C4-2B (cell line): ENCODE results near the gene RGP1.

ENCODE experiments used
- ZFX ChIP-seq: fragments of 450-650 bp; IDR thresholded peaks from 2 replicates; pipeline ENCODE4 v1.6.1; 2017
- TF ChIP-seq, protein P1 (sequence below): fragments of 450-650 bp; conservative IDR thresholded peaks from 2 replicates; pipeline ENCODE4 v1.5.1; 2017; ENCODE audit warnings: mild to moderate bottlenecking

DNA sequence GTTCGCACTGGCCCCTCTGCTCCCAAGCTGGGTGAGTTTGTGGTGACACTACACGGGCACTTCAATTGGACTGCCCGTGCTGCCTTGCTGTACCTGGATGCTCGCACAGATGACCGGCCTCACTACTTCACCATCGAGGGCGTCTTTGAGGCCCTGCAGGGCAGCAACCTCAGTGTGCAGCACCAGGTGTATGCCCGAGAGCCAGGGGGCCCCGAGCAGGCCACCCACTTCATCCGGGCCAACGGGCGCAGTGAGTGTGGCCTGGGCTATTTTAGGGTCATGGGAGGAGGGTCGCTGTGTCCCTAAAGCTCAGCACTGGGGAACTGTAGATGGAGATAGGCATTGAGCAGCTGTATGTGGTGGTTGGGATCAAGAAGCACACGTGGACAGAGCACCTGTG, 43.7 kb downstream of the RGP1 start:
- TF ChIP-seq, protein P1, sequence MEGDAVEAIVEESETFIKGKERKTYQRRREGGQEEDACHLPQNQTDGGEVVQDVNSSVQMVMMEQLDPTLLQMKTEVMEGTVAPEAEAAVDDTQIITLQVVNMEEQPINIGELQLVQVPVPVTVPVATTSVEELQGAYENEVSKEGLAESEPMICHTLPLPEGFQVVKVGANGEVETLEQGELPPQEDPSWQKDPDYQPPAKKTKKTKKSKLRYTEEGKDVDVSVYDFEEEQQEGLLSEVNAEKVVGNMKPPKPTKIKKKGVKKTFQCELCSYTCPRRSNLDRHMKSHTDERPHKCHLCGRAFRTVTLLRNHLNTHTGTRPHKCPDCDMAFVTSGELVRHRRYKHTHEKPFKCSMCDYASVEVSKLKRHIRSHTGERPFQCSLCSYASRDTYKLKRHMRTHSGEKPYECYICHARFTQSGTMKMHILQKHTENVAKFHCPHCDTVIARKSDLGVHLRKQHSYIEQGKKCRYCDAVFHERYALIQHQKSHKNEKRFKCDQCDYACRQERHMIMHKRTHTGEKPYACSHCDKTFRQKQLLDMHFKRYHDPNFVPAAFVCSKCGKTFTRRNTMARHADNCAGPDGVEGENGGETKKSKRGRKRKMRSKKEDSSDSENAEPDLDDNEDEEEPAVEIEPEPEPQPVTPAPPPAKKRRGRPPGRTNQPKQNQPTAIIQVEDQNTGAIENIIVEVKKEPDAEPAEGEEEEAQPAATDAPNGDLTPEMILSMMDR, result no peak
- no peak for TF ChIP-seq ZFX
